ENCODE measurements around the gene CAPN9. TPM values are rescaled to one million over a fixed set of nuclear protein-coding genes. Genes with fewer than 3 reads are reported as not detected.
"Not testable (repeated sequence)": the region's sequence is repeated elsewhere in the genome, so short reads cannot be mapped to it uniquely, and the experiment has no call there.

CAPN9 gene
- total RNA-seq, 2 donors from 2014 or later: not detected

GRCh38 chr1:230715510-230715909, 31.7 kb upstream of the CAPN9 start:
- H3K9me3 Mint-ChIP-seq: peaks cover 4 to 5% of the 10 kb centered on the region in 2 donors
- peaks cover 0 to 2% of the 10 kb centered on the region in 2 donors for H3K36me3 Mint-ChIP-seq (ENCODE audit: insufficient read depth in 2 of 2)
- no peak overlapping the region for H3K4me3 Mint-ChIP-seq
- ATAC-seq (replicated peaks in 1 of 2) (no peak), DNase-seq (no peak)
- no peaks in the 10 kb centered on the region for H3K4me1 Mint-ChIP-seq (ENCODE audit: low read depth)
- peaks cover 11% of the 10 kb centered on the region for H3K27me3 Mint-ChIP-seq (ENCODE audit: low read depth)
- H3K27ac Mint-ChIP-seq: no peak overlapping the region

GRCh38 chr1:230716453-230716852, 30.7 kb upstream of the CAPN9 start:
- H3K4me3 Mint-ChIP-seq; H3K9me3 Mint-ChIP-seq; H3K36me3 Mint-ChIP-seq (ENCODE audit: insufficient read depth in 2 of 2); DNase-seq; ATAC-seq (replicated peaks in 1 of 2); H3K27ac Mint-ChIP-seq; H3K4me1 Mint-ChIP-seq (ENCODE audit: low read depth): not testable (repeated sequence)
- H3K27me3 Mint-ChIP-seq (ENCODE audit: low read depth): peaks cover 11% of the 10 kb centered on the region

GRCh38 chr1:230717251-230717650, 29.9 kb upstream of the CAPN9 start:
- DNase-seq (no peak), ATAC-seq (replicated peaks in 1 of 2) (no peak)
- Mint-ChIP-seq H3K4me3 (no peak overlapping the region), H3K4me1 (ENCODE audit: low read depth) (no peaks in the 10 kb centered on the region), H3K36me3 (ENCODE audit: insufficient read depth in 2 of 2) (peaks cover 0 to 6% of the 10 kb centered on the region in 2 donors), H3K9me3 (peaks cover 4 to 10% of the 10 kb centered on the region in 2 donors), H3K27ac (no peak overlapping the region), H3K27me3 (ENCODE audit: low read depth) (peaks cover 11% of the 10 kb centered on the region)

- H3K27ac Mint-ChIP-seq; H3K4me1 Mint-ChIP-seq (ENCODE audit: low read depth); H3K4me3 Mint-ChIP-seq; ATAC-seq (replicated peaks in 1 of 2); H3K9me3 Mint-ChIP-seq; H3K27me3 Mint-ChIP-seq (ENCODE audit: low read depth); H3K36me3 Mint-ChIP-seq (ENCODE audit: insufficient read depth in 2 of 2); DNase-seq: not testable (repeated sequence)
Observed at GRCh38 chr1:230721849-230722522, 25.2 kb upstream of the CAPN9 start.

GRCh38 chr1:230725256-230726012, 21.8 kb upstream of the CAPN9 start:
- ATAC-seq (replicated peaks in 1 of 2): no peak
- Mint-ChIP-seq H3K4me3 (no peak overlapping the region), H3K27ac (no peak overlapping the region), H3K27me3 (ENCODE audit: low read depth) (peaks cover 12% of the 10 kb centered on the region), H3K4me1 (ENCODE audit: low read depth) (no peaks in the 10 kb centered on the region), H3K9me3 (peaks cover 0 to 6% of the 10 kb centered on the region in 2 donors), H3K36me3 (ENCODE audit: insufficient read depth in 2 of 2) (peaks cover 0 to 4% of the 10 kb centered on the region in 2 donors)
- no peak for DNase-seq

GRCh38 chr1:230728710-230729392, 18.3 kb upstream of the CAPN9 start:
- Mint-ChIP-seq H3K27me3 (ENCODE audit: low read depth) (peaks cover 12% of the 10 kb centered on the region), H3K4me1 (ENCODE audit: low read depth) (no peaks in the 10 kb centered on the region), H3K4me3 (no peak overlapping the region), H3K9me3 (no peaks in the 10 kb centered on the region), H3K36me3 (ENCODE audit: insufficient read depth in 2 of 2) (no peaks in the 10 kb centered on the region), H3K27ac (no peak overlapping the region)
- ATAC-seq (replicated peaks in 1 of 2) (no peak), DNase-seq (no peak)

GRCh38 chr1:230730977-230731376, 16.2 kb upstream of the CAPN9 start:
- DNase-seq: no peak
- Mint-ChIP-seq H3K27ac (no peak overlapping the region), H3K36me3 (ENCODE audit: insufficient read depth in 2 of 2) (no peaks in the 10 kb centered on the region), H3K4me1 (ENCODE audit: low read depth) (no peaks in the 10 kb centered on the region), H3K4me3 (no peak overlapping the region), H3K9me3 (no peaks in the 10 kb centered on the region), H3K27me3 (ENCODE audit: low read depth) (peaks cover 12% of the 10 kb centered on the region)
- ATAC-seq (replicated peaks in 1 of 2): no peak

- no peak for DNase-seq
- peaks cover 7% of the 10 kb centered on the region for H3K27me3 Mint-ChIP-seq (ENCODE audit: low read depth)
- H3K36me3 Mint-ChIP-seq (ENCODE audit: insufficient read depth in 2 of 2): peaks cover 0 to 1% of the 10 kb centered on the region in 2 donors
- peaks cover 0 to 2% of the 10 kb centered on the region in 2 donors for H3K9me3 Mint-ChIP-seq
- H3K4me3 Mint-ChIP-seq: no peak overlapping the region
- no peak for ATAC-seq (replicated peaks in 1 of 2)
- H3K27ac Mint-ChIP-seq: no peak overlapping the region
- no peaks in the 10 kb centered on the region for H3K4me1 Mint-ChIP-seq (ENCODE audit: low read depth)
Observed at GRCh38 chr1:230735447-230735846, 11.7 kb upstream of the CAPN9 start.

GRCh38 chr1:230737622-230738262, 9.4 kb upstream of the CAPN9 start:
- ATAC-seq (replicated peaks in 1 of 2): no peak
- Mint-ChIP-seq H3K4me3 (no peak overlapping the region), H3K9me3 (peaks cover 0 to 2% of the 10 kb centered on the region in 2 donors), H3K27ac (no peak overlapping the region), H3K4me1 (ENCODE audit: low read depth) (no peaks in the 10 kb centered on the region), H3K27me3 (ENCODE audit: low read depth) (peaks cover 16% of the 10 kb centered on the region), H3K36me3 (ENCODE audit: insufficient read depth in 2 of 2) (peaks cover 0 to 1% of the 10 kb centered on the region in 2 donors)
- no peak for DNase-seq

- no peak overlapping the region for H3K27ac Mint-ChIP-seq
- no peak overlapping the region for H3K4me3 Mint-ChIP-seq
- peaks cover 0 to 2% of the 10 kb centered on the region in 2 donors for H3K9me3 Mint-ChIP-seq
- DNase-seq (no peak), ATAC-seq (replicated peaks in 1 of 2) (no peak)
- H3K4me1 Mint-ChIP-seq (ENCODE audit: low read depth): no peaks in the 10 kb centered on the region
- peaks cover 16% of the 10 kb centered on the region for H3K27me3 Mint-ChIP-seq (ENCODE audit: low read depth)
- H3K36me3 Mint-ChIP-seq (ENCODE audit: insufficient read depth in 2 of 2): peaks cover 0 to 1% of the 10 kb centered on the region in 2 donors
Observed at GRCh38 chr1:230739564-230740290, 7.5 kb upstream of the CAPN9 start.

- peaks cover 13% of the 10 kb centered on the region for H3K4me1 Mint-ChIP-seq (ENCODE audit: low read depth)
- H3K4me3 Mint-ChIP-seq: no peak overlapping the region
- DNase-seq (no peak), ATAC-seq (replicated peaks in 1 of 2) (no peak)
- H3K36me3 Mint-ChIP-seq (ENCODE audit: insufficient read depth in 2 of 2): no peaks in the 10 kb centered on the region
- no peaks in the 10 kb centered on the region for H3K9me3 Mint-ChIP-seq
- peaks cover 16% of the 10 kb centered on the region for H3K27me3 Mint-ChIP-seq (ENCODE audit: low read depth)
- no peak overlapping the region for H3K27ac Mint-ChIP-seq
Observed at GRCh38 chr1:230743899-230744298, 3.3 kb upstream of the CAPN9 start.

GRCh38 chr1:230744382-230744781, 2.8 kb upstream of the CAPN9 start:
- Mint-ChIP-seq H3K9me3 (no peaks in the 10 kb centered on the region), H3K36me3 (ENCODE audit: insufficient read depth in 2 of 2) (no peaks in the 10 kb centered on the region), H3K4me3 (no peak overlapping the region), H3K27me3 (ENCODE audit: low read depth) (peaks cover 14% of the 10 kb centered on the region), H3K4me1 (ENCODE audit: low read depth) (peaks cover 14% of the 10 kb centered on the region), H3K27ac (no peak overlapping the region)
- DNase-seq: no peak
- ATAC-seq (replicated peaks in 1 of 2): no peak

All from activated T-cell treated with anti-CD3 and anti-CD28 coated beads, Interleukin-2, amount 50 U/mL, for 72 hours (primary cell).